Epithelial cell of prostate (primary cell): ENCODE results near the gene PARD3B.
"Not testable (repeated sequence)": the region's sequence is repeated elsewhere in the genome, so short reads cannot be mapped to it uniquely, and the experiment has no call there.

ENCODE experiments used
- DNase-seq: peaks from one replicate; pipeline ENCODE4 v3.0.0-alpha.2; 2011; ENCODE audit warnings: low read depth, low spot score
- H3K27ac ChIP-seq: fragments of 450-650 bp; 2 replicates; pipeline ENCODE4 v1.5.1; 2017; ENCODE audit warnings: mild to moderate bottlenecking

Gene PARD3B

DNA sequence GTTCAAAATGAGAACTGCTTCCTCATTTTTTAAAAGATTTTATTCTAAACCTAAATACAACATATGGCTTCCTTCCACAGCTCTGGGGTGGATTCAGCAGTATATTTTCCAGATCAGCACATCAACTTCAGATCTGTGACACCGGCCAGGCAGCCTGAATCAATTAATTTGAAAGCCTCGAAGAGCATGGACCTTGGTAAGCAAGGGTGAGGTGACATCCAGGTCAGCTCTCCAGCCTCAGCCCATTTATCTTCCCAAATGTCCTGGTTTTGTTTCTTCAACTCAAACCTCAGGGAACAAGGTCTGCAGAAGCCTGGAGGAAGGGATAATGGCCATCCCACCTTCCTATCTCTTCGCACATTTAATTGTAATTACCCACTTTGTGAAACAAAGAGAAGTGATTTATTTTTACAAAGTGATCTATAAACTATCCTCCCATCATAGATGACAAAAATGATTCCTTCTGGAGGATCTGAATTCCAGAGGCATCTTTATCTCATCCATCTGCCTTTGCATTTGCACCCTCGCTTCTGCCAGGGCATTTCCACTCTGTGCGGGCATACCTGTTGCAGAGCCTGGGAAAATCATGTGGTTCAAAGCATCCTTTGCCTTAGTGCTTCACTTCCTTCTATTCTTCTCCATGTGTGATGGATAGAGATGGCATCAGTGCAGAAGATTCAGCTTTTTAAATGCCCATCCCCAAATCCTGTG, 648.0 kb downstream of the PARD3B start:
- no peak for DNase-seq
- H3K27ac ChIP-seq = no peak overlapping the region

DNA sequence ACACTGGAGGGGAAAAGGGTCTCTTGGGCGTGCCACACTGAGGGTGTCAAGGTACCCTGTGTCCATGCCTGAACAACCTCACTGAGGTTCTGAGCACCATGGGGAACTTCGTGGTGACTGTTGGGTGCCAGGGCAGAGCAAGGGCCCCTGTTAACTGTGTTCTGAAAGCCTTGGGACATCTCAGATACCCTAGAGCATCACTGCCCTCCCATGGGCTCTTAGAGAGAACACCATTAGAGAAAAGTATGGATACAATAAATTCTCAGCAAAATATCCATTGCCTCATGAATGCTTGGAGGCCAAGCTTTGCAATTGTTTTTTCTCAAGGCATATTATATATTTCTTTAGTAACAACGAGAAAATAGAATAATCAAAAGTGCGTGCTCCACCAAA, 648.6 kb downstream of the PARD3B start:
- no peak overlapping the region for H3K27ac ChIP-seq
- no peak for DNase-seq

DNA sequence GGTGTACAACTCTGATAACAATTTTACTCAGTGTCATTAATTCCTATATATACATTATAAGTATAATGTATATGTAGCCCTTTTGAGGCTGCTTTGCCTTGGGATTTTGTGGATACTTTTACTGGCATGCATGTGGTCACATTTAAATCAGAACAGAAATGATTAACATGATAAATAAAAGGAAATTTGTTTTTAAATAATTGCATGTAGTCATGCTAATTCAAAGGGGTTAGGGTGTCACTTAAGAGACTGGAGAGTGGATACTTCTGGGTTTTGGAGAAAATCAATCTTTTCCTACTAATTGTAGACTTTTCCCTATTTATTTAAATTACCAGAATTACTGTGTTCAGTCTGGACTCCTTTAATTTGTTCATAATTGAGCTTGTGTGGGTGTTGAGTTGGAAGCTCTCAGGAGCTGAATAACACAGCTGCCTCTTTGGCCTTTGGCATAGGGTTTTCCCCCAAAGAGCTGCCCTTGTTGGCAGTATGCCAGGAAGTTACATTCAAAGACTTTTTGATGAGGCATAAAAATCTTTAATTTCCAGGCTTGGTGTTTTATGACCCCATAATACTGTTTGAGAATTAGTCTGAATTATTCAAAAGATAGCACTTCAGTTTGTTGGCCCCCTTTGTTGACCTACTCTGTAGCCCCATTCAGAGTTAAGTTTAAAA, 652.3 kb downstream of the PARD3B start:
- no peak overlapping the region for H3K27ac ChIP-seq
- no peak for DNase-seq

DNA sequence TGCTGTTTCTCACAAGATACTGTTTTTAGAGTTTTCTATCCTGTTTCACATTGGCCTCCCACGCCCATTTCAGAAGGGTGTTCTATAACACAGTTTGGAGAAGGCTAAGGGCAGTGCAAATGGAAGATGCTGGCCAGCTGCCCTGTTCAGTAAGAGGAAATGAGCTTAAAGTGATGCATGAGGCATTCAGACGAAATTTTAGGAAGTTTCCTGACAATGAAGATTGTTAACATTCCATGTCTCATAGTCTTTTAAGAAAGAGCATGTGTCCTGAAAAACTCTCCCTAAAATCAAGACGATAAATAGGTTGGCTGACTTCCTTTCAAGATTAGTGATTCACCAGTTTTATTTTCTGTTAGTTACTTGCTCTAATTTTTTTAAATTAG, 652.9 kb downstream of the PARD3B start:
- no peak for DNase-seq
- H3K27ac ChIP-seq = no peak overlapping the region

DNA sequence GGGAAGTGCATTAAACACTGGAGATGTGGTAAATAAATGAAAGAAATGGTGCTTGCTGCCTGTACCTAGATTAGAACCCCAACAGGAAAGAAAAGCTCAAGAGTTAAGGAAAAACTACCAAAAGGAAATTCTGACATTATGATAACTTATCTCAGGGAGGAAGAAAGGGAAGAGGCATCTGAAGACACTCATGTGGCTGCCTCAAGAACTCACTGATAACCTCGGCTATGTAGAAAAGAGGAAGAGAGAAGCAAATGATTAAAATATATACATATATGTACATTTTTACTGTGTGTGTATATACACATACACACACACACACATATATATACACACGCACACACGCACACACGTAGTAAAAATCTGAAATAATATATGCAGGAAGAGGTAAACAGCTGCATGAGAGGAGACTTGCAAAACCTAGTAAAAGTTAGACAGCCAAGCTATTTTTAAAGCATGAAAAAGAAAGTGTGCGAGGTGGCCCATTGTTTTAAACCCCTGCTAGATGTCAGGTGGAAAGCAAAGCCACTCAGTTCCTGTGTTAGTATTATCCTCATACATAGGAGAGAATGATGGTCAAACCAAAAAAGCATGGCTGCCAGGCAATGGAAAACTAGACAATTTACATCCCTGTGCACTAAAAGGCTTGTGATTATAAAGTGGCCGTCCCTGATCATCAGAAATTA, 654.0 kb downstream of the PARD3B start:
- H3K27ac ChIP-seq = no peak overlapping the region
- DNase-seq = no peak

DNA sequence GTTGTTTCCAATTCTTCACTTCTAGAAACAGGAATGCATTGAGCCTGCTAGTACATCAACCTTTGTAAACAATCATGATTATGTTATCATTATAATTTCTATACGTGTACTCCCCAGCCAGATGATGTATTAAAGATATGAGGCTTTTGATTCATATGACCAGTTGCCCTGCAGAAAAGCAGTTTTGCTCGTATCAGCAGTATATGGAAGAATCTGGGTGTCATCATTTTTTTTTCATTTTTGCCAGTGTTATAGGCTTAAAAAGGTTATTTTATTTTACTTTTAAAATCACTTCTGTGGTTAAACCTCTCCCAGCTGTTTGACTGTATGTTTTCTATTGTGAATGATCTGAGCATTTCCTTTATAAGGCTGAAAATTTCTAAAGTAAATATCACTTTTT, 665.2 kb downstream of the PARD3B start:
- no peak for DNase-seq
- no peak overlapping the region for H3K27ac ChIP-seq

DNA sequence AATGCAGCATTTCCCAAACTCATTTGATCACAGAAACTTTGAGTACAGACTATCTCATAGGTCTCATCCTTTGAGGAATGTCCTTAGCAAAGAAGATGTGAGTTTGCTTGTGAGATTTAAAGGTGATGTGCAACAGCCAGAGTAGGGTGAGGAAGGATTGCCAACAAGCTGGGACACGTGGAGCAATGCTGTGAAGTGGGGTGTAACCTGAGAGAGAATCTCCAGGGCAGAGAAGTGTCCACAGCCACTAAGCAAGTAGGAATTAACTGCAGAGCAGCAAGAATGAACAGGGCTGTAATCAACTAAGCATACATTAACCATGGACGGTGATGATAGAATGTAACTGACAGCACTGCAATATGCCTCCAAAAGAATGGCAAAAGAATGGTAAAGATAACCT, 667.1 kb downstream of the PARD3B start:
- DNase-seq = peak; percentile 3
- no peak overlapping the region for H3K27ac ChIP-seq

DNA sequence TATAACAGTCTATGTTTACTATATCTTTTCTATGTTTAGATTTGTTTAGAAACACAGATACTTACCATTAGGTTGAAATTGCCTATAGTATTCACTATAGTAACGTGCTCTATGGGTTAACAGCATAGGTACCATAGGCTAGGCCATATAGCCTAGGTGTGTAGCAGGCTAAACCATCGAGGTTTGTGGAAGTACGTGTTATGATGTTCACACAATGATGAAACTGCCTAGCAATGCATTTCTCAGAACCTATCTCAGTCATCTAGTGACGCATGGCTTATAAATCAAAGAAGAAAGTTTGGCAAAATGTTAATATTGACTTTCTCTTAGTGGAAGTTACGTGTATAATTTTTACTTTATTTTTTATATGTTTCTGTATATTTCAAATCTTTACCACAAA, 670.8 kb downstream of the PARD3B start:
- H3K27ac ChIP-seq = no peak overlapping the region
- DNase-seq = no peak

DNA sequence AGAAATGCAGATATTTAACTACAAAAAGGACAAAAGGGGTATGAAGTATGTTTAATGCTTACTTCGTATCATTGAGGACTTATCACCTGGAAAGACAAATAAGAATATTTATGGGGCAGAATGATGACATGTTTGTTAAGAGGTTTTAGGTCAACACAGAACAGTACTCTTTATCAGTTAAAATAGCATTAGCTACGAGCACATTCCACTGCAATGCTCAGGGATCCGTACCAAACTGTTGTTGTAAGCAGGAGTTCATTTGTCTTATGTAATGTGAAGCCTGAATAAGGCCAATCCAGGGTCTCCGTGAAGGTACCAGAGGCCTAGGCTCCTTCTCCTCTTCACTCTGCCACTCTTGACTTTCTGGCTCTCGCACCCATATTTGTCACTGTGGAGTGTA, 671.3 kb downstream of the PARD3B start:
- H3K27ac ChIP-seq = no peak overlapping the region
- no peak for DNase-seq

DNA sequence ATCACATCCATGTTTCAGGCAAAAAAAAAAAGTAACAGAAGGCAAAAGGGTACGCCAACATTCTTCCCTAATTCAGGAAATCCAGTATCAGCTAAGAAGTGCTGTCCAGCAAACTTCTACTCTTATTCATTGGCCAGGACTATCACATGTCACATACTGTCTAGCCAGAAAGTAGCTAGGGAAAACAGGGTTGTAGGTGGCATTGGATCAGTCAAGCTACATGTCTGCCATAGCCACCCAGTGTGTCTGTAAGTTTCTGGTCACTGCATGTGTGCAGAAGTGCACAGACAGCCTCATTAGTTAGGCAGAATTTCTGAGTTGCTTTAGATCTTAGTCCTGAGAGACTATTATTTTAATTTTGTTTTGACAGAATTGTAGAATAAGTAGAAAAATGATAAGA, 671.7 kb downstream of the PARD3B start:
- DNase-seq = no peak
- no peak overlapping the region for H3K27ac ChIP-seq

DNA sequence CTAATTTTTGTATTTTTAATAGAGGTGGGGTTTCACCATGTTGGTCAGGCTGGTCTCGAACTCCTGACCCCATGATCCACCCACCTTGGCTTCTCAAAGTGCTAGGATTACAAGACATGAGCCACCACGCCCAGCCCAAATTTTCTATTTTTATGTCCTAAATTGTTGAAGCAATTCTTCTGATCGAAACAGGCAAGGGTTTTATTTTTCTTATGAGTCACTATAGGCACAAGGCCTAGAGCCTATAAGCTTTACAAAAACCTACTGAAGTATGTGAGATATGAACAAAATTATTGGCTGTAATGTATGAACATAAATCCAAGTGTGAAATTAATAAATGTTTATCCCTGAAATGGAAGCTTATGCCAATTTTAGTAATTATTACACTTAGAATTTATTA, 672.8 kb downstream of the PARD3B start:
- no peak overlapping the region for H3K27ac ChIP-seq
- DNase-seq = no peak

DNA sequence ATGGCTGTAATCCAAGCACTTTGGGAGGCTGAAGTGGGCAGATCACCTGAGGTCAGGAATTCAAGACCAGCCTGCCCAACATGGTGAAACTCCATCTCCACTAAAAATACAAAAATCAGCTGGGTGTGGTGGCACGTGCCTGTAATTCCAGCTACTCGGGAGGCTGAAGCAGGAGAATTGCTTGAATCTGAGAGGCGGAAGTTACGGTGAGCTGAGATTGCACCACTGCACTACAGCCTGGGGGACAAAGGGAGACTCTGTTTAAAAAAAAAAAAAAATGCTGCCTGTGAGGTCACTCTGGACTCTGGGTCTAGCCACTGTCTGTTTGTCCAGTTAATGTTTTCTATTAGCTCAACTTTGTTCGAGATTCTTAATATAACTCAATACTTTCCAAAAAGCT, 673.5 kb downstream of the PARD3B start:
- H3K27ac ChIP-seq = not testable (repeated sequence)

DNA sequence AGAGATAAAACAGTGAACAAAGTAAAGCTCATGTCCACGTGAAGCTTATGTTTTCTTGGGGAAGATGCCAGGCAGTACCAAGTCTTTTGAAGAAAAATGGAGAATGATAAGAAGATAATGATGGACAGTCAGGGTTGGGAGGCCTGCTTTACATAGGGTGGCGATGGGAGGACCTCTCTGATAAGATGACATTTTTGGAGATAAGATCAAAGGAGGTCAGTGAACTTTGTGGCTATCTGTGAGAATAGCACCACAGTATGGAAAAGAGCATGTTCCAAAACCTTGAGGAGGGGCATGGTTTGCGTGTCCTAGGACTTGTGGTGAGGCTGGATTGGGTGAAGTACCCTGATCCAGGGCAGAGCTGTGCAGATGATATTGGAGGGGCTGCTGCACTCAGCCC, 675.3 kb downstream of the PARD3B start:
- no peak for DNase-seq

More for the DNA sequence above, 673.5 kb downstream of the PARD3B start:
- not testable (repeated sequence) for DNase-seq

DNA sequence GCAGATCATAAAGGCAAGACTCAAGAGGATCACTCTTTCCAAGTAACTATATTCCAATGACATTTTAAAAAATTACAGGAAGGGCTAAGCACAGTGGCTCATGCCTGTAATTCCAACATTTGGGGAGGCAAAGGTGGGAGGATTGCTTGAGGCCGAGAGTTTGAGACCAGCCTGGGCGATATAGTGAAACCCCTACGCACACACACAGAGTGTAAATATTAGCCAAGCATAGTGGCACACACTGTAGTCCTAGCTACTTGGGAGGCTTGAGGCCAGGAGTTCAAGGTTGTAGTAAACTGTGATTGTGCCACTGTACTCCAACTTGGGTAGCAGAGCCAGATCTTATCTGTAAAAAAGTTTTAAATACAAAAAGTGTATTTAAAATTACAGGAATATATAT, 686.8 kb downstream of the PARD3B start:
- no peak for DNase-seq

More for the DNA sequence above, 675.3 kb downstream of the PARD3B start:
- H3K27ac ChIP-seq = no peak overlapping the region

DNA sequence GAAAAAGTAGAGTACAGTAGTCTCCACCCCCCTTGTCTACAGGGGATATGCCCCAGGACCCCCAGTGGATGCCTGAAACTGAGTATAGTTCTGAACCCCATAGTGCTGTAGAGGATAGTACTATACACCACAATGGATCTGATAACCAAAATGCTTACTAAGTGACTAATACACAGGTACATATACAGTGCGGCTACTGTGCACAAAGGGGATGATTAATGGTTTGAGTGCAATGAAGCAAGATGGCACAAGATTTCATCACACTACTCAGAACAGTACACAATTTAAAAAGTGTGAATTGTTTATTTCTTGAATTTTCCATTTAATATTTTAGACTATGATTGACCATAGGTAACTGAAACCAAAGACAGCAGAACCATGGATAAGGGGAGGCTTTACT, 690.2 kb downstream of the PARD3B start:
- peak; percentile 63 for DNase-seq
- H3K27ac ChIP-seq = peak overlapping the region; percentile 67

More for the DNA sequence above, 686.8 kb downstream of the PARD3B start:
- H3K27ac ChIP-seq = no peak overlapping the region

DNA sequence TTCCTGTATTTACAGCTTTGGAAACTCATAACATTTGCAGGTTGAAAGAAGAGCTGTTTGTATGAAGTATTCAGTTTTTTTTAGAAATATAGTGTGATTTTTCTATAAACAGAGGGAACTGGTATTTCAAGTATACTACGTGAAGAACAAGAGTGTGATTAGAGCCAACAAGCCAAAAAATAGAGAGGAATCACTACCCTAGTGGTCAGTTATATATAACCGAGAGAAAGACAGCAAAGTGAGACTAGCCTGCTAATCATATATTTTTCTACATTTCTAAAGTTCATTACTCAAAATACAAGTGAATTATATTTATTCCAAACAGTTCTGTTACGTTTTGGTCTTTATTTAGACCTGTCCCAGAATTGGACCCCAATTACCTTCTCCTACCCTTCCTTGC, 692.2 kb downstream of the PARD3B start:
- DNase-seq = no peak
- H3K27ac ChIP-seq = no peak overlapping the region

DNA sequence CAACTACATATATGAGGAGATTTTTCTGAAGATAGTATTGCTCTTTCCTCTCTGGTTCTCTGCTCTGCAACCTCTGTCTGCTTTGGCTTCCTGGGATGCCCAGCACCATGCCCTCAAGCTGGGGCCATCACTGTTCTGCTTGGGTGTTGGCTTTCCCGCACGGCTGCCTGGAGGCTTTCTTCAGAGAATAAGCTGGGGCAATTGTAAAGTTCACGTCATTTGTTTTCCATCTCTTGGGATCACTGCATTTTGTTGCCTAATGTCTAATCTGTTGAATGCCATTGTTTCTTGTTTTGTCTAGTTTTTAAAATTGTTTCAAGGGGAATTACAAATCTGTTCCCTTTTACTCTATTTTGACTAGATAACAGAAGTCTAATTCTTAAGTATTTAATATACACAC, 699.7 kb downstream of the PARD3B start:
- DNase-seq = no peak

DNA sequence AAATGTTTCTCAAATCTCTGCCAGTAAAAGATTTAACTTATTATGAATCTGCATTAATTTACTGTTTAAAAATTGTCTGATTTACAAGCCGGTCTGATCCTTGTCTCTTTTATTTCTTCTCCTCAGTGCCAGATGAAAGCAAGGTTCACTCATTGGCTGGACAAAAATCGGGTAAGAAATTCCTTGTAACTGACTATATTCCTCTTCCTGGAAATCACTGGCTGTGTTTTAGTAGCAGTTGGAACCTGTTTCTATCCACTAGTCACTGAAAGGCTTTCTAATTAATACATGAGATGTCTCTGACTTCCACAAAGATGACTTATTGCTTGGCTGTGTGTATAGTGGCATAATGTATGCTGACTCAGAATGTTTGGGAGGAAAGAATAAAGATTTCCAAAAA, 700.4 kb downstream of the PARD3B start:
- H3K27ac ChIP-seq = peak overlapping the region; percentile 3
- DNase-seq = peak; percentile 22

More for the DNA sequence above, 699.7 kb downstream of the PARD3B start:
- H3K27ac ChIP-seq = no peak overlapping the region

DNA sequence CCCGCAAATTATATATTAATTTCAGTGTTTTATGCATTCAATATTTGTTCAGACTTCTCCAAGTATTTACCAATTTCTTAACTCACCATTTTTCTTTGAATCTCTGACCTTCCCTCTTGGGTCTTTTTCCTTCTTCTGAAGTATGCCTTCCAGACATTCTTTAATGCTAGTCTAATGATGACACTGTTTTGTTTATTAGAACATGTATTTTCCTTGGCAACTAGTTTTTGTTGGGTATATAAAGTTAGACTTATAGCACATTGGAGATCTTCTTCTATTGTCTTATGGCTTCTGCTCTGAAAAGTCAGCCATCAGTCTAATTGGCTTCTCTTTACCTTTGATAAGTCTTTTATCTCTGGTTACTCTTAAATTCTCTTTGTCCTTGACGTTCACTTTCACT, 713.8 kb downstream of the PARD3B start:
- H3K27ac ChIP-seq = no peak overlapping the region
- DNase-seq = no peak

DNA sequence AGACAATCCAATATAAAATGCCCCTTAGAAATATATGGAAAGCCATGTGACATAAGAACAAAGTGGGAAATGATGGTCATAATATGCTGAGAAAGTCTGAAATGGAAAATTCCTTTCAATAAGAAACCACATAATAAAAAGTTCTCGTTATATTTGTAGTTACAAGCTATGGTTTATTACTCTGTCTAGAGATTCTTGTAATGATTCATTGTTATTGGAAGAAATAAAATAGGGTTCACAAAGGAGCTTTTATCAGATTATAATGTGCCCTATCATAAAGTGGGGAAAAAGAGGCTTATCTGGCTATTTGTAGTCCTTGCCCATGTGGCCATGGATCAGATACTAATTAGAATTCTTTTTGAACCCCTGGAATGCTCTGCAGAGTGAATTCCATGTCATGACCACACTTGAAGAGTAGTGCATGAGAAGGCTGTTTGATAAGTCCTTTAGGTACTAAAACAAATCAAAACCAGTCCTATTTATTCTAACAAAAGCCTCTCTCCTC, 716.3 kb downstream of the PARD3B start:
- DNase-seq = no peak
- no peak overlapping the region for H3K27ac ChIP-seq

DNA sequence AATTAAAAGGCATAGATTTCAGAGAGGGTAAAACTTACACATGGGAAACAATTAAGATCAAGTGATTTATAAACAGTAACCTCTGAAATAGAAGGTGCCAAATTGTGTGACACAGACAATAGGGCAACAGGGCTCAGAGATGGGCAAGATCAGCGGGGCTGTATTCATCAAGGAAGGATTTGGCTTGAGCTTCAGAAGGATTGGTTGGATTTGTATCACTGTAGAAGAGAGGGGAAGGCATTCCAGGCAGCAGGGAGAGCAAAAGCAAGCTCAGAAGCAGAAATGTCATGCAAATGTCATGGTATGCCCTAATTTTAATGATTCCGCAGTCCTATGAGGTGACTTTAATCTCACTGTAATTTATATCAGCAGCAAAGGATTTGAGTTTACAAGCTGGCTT, 722.0 kb downstream of the PARD3B start:
- DNase-seq = no peak

More for the DNA sequence above, 722.0 kb downstream of the PARD3B start:
- H3K27ac ChIP-seq = no peak overlapping the region
